ENCODE data around the gene ZDHHC17.

ZDHHC17 gene

DNA sequence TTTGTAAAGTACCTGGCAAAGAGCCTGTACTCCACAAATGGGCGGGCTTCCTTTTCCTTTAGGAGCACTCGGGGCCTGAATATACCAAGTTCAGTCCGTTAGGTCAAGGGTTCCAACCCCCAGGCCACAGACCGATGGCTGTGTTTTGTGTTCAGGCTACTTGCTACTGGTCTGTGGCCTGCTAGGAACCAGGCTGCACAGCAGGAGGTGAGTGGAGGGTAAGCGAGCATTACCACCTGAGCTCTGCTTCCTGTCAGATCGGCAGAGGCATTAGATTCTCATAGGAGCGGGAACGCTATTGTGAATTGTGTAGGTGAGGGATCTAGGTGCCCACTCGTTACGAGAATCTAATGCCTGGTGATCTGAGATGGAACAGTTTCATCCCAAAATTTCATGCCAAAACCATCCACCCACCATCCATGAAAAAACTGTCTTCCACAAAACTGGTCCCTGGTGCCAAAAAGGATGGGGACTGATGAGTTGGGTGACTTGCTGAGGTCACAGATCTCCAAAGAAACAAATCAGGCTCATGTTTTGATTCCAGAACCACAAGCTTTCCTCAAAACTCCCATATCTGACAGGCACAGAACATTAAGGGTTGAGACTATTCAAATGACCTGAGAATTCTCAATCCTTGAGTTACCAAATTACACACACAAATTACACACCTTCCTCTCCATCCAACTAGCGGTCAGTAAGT, 110.7 kb downstream of the ZDHHC17 start:
- Histone ChIP-seq H3K9me2 (ENCODE audit: low read depth, low read length) (no peaks in the 10 kb centered on the region), H4K20me1 (ENCODE audit: insufficient read depth, low read length) (no peaks in the 10 kb centered on the region), H3K9me3 (ENCODE audit: low read length) (no peaks in the 10 kb centered on the region), H3K4me3 (ENCODE audit: low read depth, low read length, poor library complexity, severe bottlenecking) (no peak overlapping the region), H2AFZ (ENCODE audit: low read length) (no peak overlapping the region), H3K79me2 (ENCODE audit: insufficient read depth, low read length) (no peaks in the 10 kb centered on the region), H3F3A (ENCODE audit: insufficient read depth, low read length) (no peaks in the 10 kb centered on the region), H3K4me1 (ENCODE audit: insufficient read depth, low read length, severe bottlenecking) (peaks cover 14% of the 10 kb centered on the region), H3K27me3 (ENCODE audit: insufficient read depth, low read length) (no peaks in the 10 kb centered on the region), H3K36me3 (ENCODE audit: insufficient read depth, low read length) (no peaks in the 10 kb centered on the region), H3K4me2 (ENCODE audit: low read length) (no peak overlapping the region), H3K9ac (ENCODE audit: low read length) (no peak overlapping the region), H3K27ac (ENCODE audit: low read depth, low read length, poor library complexity, severe bottlenecking) (no peak overlapping the region)
- TF ChIP-seq, protein P1, sequence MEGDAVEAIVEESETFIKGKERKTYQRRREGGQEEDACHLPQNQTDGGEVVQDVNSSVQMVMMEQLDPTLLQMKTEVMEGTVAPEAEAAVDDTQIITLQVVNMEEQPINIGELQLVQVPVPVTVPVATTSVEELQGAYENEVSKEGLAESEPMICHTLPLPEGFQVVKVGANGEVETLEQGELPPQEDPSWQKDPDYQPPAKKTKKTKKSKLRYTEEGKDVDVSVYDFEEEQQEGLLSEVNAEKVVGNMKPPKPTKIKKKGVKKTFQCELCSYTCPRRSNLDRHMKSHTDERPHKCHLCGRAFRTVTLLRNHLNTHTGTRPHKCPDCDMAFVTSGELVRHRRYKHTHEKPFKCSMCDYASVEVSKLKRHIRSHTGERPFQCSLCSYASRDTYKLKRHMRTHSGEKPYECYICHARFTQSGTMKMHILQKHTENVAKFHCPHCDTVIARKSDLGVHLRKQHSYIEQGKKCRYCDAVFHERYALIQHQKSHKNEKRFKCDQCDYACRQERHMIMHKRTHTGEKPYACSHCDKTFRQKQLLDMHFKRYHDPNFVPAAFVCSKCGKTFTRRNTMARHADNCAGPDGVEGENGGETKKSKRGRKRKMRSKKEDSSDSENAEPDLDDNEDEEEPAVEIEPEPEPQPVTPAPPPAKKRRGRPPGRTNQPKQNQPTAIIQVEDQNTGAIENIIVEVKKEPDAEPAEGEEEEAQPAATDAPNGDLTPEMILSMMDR (IDR thresholded peaks at IDR 0.05; ENCODE audit: low read length), result no peak
- no peak for TF ChIP-seq EZH2 (IDR thresholded peaks at IDR 0.05; ENCODE audit: borderline replicate concordance, low read length)

DNA sequence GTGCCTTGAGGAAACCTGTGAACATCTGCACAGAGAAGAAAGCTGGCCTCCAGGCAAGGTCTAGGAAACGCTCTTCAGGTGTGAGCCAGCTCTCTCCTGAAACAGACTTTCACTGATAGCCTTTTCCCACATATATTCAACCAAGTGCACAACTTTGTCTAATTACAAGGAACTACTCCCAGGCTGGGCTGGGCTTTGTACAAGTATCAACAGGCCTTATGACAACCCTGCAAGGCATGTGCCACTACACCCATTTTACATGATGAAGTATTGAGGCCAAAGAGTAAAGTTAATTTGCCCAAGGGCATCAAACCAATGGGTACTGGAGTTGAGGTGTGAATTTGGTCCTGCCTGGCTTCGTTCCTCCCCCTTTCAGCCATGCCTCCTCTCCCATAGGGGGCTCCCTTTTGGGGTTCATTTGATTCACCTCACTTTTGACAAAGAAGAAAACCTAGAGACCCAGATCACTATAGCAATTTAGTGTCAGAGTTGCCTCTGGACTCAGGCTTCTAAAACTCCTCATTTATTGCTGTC, 112.8 kb downstream of the ZDHHC17 start:
- Histone ChIP-seq H3K9me3 (ENCODE audit: low read length) (no peaks in the 10 kb centered on the region), H3K4me3 (ENCODE audit: low read depth, low read length, poor library complexity, severe bottlenecking) (no peak overlapping the region), H3K79me2 (ENCODE audit: insufficient read depth, low read length) (no peaks in the 10 kb centered on the region), H3F3A (ENCODE audit: insufficient read depth, low read length) (no peaks in the 10 kb centered on the region), H3K9me2 (ENCODE audit: low read depth, low read length) (no peaks in the 10 kb centered on the region), H3K27me3 (ENCODE audit: insufficient read depth, low read length) (no peaks in the 10 kb centered on the region), H3K9ac (ENCODE audit: low read length) (no peak overlapping the region), H2AFZ (ENCODE audit: low read length) (no peak overlapping the region), H3K27ac (ENCODE audit: low read depth, low read length, poor library complexity, severe bottlenecking) (no peak overlapping the region), H3K36me3 (ENCODE audit: insufficient read depth, low read length) (no peaks in the 10 kb centered on the region), H3K4me2 (ENCODE audit: low read length) (no peak overlapping the region), H3K4me1 (ENCODE audit: insufficient read depth, low read length, severe bottlenecking) (peaks cover 14% of the 10 kb centered on the region), H4K20me1 (ENCODE audit: insufficient read depth, low read length) (no peaks in the 10 kb centered on the region)
- no peak for TF ChIP-seq EZH2 (IDR thresholded peaks at IDR 0.05; ENCODE audit: borderline replicate concordance, low read length)
- TF ChIP-seq, protein P1 (IDR thresholded peaks at IDR 0.05; ENCODE audit: low read length), result no peak

DNA sequence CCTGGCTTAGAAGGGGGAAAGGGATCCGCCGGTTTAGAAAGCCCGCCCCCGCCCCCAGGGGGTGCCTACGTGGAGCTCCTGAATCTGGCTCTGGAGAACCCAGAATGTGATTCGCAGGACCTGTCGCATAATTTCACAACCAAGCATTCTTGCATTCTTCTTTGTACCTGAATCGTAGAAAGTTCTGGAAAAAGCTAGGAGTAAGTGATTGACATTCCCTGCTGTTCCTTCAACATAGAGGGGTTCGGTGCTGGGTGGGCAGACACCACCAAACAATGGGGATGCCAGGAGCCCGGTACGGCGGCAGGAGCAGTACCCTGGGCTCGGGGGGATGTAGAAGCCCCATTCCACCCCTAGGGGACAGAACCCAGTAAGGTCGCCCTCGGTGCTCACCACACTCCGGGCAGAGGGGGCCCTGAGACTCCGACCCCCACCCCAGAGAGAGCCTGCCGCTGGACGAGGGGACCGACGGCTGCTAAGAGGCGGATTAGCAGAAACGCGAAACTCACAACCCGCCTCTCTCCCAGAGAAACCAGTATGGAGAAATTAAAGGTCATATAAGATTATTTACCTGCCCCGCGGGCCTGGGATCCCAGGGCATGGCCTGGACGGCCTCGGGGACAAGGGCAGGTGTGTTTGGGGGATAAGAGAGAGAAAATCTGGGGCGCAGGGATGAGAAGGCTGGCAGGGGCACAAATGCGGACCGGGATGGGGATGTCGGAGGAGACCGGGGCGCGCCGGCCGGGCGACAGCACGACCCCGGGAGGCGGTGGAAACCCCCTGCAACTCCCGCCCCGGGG, 114.4 kb downstream of the ZDHHC17 start:
- TF ChIP-seq EZH2 (IDR thresholded peaks at IDR 0.05; ENCODE audit: borderline replicate concordance, low read length), result no peak
- peak overlapping the region; percentile 94 for H3K4me2 ChIP-seq (ENCODE audit: low read length)
- peak overlapping the region; percentile 67 for H3K9ac ChIP-seq (ENCODE audit: low read length)
- no peaks in the 10 kb centered on the region for H4K20me1 ChIP-seq (ENCODE audit: insufficient read depth, low read length)
- H3K36me3 ChIP-seq (ENCODE audit: insufficient read depth, low read length), result no peaks in the 10 kb centered on the region
- H3K27ac ChIP-seq (ENCODE audit: low read depth, low read length, poor library complexity, severe bottlenecking), result no peak overlapping the region
- H3K4me3 ChIP-seq (ENCODE audit: low read depth, low read length, poor library complexity, severe bottlenecking), result peak overlapping the region; percentile 71
- no peaks in the 10 kb centered on the region for H3K9me3 ChIP-seq (ENCODE audit: low read length)
- H3F3A ChIP-seq (ENCODE audit: insufficient read depth, low read length), result no peaks in the 10 kb centered on the region
- H3K79me2 ChIP-seq (ENCODE audit: insufficient read depth, low read length), result no peaks in the 10 kb centered on the region
- peak overlapping the region; percentile 85 for H2AFZ ChIP-seq (ENCODE audit: low read length)
- no peaks in the 10 kb centered on the region for H3K27me3 ChIP-seq (ENCODE audit: insufficient read depth, low read length)
- peaks cover 7% of the 10 kb centered on the region for H3K4me1 ChIP-seq (ENCODE audit: insufficient read depth, low read length, severe bottlenecking)
- H3K9me2 ChIP-seq (ENCODE audit: low read depth, low read length), result no peaks in the 10 kb centered on the region
